Mucosa of stomach (tissue), 1 donor: ENCODE results near the gene CYB561.
"Not testable (repeated sequence)": the region's sequence is repeated elsewhere in the genome, so short reads cannot be mapped to it uniquely, and the experiment has no call there.

Experiments
- H3K27me3 ChIP-seq: one replicate; pipeline ENCODE4 v1.7.0; 2013; ENCODE audit warnings: mild to moderate bottlenecking, low read length; ENCODE audit not compliant: control insufficient read depth, insufficient read depth
- H3K36me3 ChIP-seq: one replicate; pipeline ENCODE4 v1.7.0; 2013; ENCODE audit warnings: low read length; ENCODE audit not compliant: control insufficient read depth, insufficient read depth
- H3K4me1 ChIP-seq: one replicate; pipeline ENCODE4 v1.7.0; 2013; ENCODE audit warnings: mild to moderate bottlenecking, low read length; ENCODE audit not compliant: control insufficient read depth, insufficient read depth
- H3K4me3 ChIP-seq: one replicate; pipeline ENCODE4 v1.7.0; 2013; ENCODE audit warnings: low read length
- H3K9ac ChIP-seq: one replicate; pipeline ENCODE4 v1.7.0; 2013; ENCODE audit warnings: mild to moderate bottlenecking, low read length, moderate library complexity
- H3K9me3 ChIP-seq: one replicate; pipeline ENCODE4 v1.7.0; 2013; ENCODE audit warnings: mild to moderate bottlenecking, low read length, moderate library complexity; ENCODE audit not compliant: control insufficient read depth
- donor health status: Pancreatic carcinoma.

The CYB561 gene

DNA sequence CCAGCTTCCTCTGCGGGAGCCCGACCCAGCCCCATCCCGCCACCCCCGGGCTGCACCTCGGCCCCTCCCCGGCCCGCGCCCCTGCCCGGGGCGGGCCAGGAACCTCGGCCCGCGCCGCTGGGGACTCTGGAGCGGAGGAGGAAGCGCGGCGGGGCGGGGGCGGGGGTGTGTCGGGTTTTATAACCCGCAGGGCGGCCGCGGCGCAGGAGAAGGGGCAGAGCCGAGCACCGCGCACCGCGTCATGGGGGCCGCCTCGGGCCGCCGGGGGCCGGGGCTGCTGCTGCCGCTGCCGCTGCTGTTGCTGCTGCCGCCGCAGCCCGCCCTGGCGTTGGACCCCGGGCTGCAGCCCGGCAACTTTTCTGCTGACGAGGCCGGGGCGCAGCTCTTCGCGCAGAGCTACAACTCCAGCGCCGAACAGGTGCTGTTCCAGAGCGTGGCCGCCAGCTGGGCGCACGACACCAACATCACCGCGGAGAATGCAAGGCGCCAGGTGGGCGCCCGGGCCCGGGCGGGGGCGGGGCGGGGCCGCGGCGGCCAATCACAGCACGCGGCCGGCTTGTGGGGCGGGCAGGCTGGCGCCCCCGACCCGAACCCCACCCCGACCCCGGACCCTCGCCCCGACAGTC is 30.9 kb upstream of the CYB561 start, which contains the start of gene ACE:
ACE (plus strand) TSS at position 208 of the 626 bp plus-strand sequence; CDS start at position 242, 34 bp downstream.
- Histone ChIP-seq H3K4me3 (no peak within 1 kb of the TSS), H3K9ac (peak within 1 kb of the TSS; percentile 40), H3K27me3 (peaks cover 14% of the 10 kb centered on the region), H3K36me3 (no peaks in the 10 kb centered on the region), H3K4me1 (peaks cover 27% of the 10 kb centered on the region), H3K9me3 (no peaks in the 10 kb centered on the region)

DNA sequence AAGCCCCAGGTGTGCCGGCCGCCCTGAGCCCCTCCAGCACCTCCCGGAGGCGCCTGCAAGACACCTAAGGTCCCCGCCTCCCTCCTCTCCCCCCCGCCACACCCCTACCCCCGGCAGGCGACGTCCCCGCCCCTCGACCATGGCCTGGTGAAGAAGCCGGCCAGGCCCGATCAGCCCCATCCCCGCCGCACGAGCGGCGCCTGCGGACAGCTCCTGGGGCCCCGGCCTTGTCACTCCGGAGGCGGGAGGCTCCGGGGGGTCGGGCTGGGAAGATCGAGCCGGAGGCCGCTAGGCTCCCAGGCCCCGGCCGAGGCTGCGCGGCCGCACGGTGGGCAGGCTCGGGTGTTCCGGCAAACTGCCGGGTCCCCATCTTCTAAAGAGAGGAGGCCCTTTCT is 30.4 kb upstream of the CYB561 start:
- peaks cover 14% of the 10 kb centered on the region for H3K27me3 ChIP-seq
- peak overlapping the region; percentile 12 for H3K9ac ChIP-seq

DNA sequence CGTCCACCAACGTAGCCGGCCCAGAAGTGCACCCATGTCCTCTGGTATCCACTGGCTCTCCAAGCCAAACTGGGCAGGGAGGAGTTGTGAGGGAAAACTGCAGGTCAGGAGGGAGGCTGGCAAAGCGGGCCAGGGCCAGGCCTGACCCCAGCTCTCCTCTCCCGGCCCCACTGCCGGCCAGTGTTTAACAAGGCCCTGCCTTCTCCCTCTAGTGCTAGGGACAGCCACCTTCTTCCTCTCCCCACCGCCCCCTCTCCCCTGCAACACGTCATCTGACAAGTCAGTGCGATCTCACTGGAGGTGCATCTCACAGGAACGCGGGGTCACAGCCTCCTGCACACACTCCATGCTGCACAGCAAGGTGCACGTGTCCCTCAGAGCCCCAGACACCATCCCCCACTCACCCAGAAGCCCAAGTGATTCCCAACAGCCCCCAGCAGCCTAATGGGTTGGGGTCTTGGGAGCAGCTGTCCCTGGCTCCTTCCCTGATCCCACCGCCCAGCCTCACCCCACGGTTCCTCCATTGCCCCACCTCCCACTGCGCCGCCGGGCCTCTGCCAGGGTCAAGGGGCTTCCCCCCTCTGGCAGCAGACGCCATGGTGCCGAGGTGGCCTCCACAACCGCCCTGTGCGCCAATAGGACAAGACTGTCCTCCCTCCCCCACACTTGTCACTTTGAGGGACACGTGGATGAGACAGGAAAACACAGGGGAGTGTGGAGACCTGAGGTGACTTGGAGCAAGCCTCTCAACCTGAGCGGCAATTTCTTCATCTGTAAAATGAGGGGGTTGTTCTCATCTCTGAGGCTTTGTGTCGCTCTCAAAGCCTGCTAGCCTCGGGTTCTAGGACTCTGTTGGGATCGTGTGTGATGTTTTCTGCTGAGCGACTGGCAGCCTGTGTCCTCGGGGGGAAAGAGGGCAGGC is 29.6 kb upstream of the CYB561 start:
- no peaks in the 10 kb centered on the region for H3K9me3 ChIP-seq
- no peak overlapping the region for H3K9ac ChIP-seq
- no peaks in the 10 kb centered on the region for H3K36me3 ChIP-seq
- peaks cover 27% of the 10 kb centered on the region for H3K4me1 ChIP-seq
- H3K4me3 ChIP-seq, result no peak overlapping the region
- peaks cover 14% of the 10 kb centered on the region for H3K27me3 ChIP-seq

More for the DNA sequence above, 30.4 kb upstream of the CYB561 start:
- no peaks in the 10 kb centered on the region for H3K36me3 ChIP-seq
- peaks cover 27% of the 10 kb centered on the region for H3K4me1 ChIP-seq
- no peaks in the 10 kb centered on the region for H3K9me3 ChIP-seq
- H3K4me3 ChIP-seq, result no peak overlapping the region

DNA sequence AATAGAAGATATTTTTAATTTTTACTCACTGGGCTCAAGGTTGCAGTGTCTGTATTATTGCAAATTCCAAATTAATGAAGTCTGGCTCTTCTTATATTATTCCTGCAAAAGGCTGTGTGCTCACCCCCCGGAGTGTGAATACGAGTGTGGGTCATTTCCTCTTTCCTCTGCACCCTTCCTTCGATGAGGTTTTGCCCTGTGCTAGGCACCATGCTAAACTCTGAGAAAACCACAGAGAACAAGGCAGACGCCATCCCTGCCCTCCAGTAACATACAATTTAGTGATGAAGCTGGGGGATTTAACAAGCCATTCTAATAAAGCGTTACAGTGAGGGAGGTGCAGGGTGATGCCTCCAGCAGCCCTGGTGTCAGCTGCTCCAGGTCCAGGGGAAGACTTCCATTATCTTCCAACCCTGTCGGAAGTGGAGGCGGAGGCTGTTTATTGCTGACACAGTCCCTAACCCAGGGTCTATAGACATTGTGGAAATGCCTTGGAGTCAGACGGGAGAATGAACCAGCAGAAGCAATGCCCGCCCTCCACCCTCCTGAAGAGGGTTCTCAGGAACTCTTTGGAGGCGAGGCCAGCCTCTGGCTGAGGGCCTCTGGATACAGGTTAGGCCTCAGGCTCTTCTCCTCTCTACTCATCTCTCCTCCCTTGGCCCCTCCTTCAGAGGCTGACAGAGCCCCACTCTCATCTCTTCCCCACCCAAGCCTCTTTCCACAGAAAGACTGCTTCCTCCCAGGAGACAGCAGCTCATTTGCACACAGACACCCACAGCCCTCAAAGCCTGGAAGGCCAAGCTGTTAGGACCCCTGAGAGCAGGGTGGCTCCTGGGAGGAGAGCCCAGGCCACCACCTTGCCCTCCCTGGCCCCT is 28.7 kb upstream of the CYB561 start:
- Histone ChIP-seq H3K36me3 (no peaks in the 10 kb centered on the region), H3K9me3 (no peaks in the 10 kb centered on the region), H3K4me1 (peaks cover 27% of the 10 kb centered on the region), H3K4me3 (no peak overlapping the region), H3K9ac (no peak overlapping the region), H3K27me3 (peaks cover 14% of the 10 kb centered on the region)

DNA sequence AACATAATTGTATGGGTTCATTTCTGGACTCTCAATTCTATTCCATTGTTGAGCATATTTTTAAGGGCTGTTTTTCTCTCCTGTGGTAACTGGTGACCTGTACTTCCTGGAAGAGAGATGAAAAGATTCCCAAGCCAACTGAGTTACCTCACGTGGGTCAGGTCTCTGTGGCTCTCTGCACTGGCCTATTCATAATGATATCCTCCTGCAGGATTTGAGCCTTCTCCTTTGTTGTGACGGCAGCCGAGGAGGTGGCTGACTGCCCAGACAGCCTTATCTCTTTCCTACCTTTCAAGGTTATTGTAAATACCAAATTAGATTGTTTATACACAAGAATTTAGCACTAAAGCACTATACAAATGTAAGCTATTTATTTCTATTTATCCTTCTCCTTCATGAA is 28.1 kb upstream of the CYB561 start:
- Histone ChIP-seq H3K4me3 (no peak overlapping the region), H3K27me3 (peaks cover 14% of the 10 kb centered on the region), H3K4me1 (peaks cover 24% of the 10 kb centered on the region), H3K36me3 (no peaks in the 10 kb centered on the region), H3K9me3 (no peaks in the 10 kb centered on the region), H3K9ac (no peak overlapping the region)

DNA sequence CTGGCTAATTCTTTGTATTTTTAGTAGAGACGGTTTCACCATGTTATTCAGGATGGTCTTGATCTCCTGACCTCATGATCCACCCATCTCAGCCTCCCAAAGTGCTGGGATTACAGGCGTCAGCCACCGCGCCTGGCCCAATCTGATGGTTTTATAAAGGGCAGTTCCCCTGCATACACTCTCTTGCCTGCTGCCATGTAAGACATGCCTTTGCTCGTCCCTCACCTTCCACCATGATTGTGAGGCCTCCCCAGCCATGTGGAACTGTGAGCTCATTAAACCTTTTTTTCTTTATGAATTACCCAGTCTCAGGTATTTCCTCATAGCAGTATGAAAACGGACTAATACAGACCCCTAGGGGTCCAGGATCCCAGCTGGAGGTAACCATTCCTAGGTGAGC is 22.0 kb upstream of the CYB561 start:
- not testable (repeated sequence) for H3K36me3 ChIP-seq

DNA sequence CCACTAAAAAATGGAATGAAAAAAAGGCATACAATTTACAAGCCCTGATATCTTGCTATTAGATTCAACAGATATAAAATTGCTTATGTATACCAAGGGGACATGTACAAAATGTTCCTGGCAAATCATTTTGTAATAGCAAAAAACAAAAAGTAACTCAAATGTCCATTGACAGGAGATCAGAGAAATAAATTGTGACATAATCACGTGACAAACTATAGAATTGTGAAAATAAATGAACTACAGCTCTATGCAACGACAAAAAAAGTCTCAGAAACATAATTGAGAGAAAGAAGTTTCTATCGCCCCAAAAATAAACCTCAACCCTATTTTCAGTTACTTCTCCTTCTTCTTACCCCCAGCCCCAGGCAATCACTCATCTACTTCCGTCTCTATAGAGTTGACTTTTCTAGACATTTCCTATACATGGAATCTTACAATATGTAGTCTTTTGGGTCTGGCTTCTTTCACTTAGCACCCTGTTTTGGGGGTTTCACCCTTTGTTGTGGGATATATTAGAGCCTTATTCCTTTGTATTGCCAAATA is 18.7 kb upstream of the CYB561 start:
- no peak overlapping the region for H3K4me3 ChIP-seq
- H3K4me1 ChIP-seq, result peaks cover 18% of the 10 kb centered on the region
- H3K27me3 ChIP-seq, result no peaks in the 10 kb centered on the region
- H3K36me3 ChIP-seq, result no peaks in the 10 kb centered on the region
- H3K9ac ChIP-seq, result peak overlapping the region; percentile 31
- H3K9me3 ChIP-seq, result no peaks in the 10 kb centered on the region

More for the DNA sequence above, 22.0 kb upstream of the CYB561 start:
- not testable (repeated sequence) for H3K4me3 ChIP-seq, H3K9ac ChIP-seq, H3K9me3 ChIP-seq, H3K27me3 ChIP-seq, H3K4me1 ChIP-seq

DNA sequence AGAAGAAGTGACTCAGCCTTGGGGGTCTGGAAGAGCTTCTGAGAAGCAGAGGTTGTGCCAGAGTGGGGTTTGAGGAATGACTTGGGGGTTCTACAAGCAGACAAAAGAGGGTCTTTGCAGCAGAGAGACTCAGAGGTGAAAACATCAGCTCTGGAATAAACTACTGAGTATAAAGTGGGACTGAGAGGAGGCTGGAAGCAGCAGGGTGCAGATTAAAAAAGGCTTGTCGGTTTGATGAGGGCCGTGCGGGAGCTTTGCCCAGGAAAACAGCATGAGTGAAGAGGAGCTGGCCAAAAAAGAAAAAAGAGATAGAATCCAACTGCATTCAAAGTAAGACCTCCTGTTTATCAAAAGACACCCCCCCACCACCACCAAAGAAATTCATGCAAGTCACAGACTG is 17.7 kb upstream of the CYB561 start:
- Histone ChIP-seq H3K9ac (no peak overlapping the region), H3K4me3 (no peak overlapping the region), H3K4me1 (peaks cover 19% of the 10 kb centered on the region), H3K36me3 (no peaks in the 10 kb centered on the region), H3K9me3 (no peaks in the 10 kb centered on the region), H3K27me3 (no peaks in the 10 kb centered on the region)

DNA sequence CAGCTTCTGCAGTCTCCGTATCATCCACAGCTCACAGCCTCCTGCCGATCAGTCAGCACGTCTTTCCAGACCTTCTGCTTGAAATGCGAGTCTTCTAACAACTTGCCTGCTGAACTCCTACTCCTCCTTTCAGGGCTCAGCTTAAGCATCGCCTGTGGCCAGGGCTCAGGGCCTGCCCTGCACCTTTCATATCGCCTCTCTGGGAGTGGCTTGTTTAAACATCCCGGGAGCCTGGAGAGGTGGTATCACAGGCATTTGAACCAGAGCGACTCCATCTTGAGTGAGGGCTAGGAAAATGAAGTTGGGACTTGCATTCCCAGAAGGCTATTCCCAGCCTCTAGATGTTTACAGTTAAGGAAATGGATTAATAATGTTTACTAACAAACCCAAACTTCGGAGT is 13.9 kb upstream of the CYB561 start:
- Histone ChIP-seq H3K4me3 (no peak overlapping the region), H3K9me3 (no peaks in the 10 kb centered on the region), H3K9ac (no peak overlapping the region), H3K27me3 (no peaks in the 10 kb centered on the region), H3K4me1 (peaks cover 19% of the 10 kb centered on the region), H3K36me3 (no peaks in the 10 kb centered on the region)

DNA sequence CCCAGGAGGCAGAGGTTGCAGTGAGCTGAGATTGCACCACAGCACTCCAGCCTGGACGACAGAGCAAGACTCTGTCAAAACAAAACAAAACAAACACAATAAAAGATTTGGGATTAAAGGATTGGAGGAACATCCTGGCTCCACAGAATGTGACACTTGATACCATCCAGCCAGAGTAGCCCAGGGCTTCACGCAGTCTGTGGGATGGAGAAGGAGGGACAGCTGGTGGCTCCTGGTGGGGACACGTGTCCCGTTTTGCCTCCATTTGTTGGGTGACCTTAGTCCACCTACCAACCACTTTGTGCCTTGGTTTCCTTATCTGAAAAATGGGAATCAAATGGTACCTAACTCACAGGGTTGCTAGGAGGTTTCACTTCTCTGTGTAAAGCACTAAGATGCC is 12.4 kb upstream of the CYB561 start:
- Histone ChIP-seq H3K9me3 (no peaks in the 10 kb centered on the region), H3K4me1 (peaks cover 19% of the 10 kb centered on the region)

DNA sequence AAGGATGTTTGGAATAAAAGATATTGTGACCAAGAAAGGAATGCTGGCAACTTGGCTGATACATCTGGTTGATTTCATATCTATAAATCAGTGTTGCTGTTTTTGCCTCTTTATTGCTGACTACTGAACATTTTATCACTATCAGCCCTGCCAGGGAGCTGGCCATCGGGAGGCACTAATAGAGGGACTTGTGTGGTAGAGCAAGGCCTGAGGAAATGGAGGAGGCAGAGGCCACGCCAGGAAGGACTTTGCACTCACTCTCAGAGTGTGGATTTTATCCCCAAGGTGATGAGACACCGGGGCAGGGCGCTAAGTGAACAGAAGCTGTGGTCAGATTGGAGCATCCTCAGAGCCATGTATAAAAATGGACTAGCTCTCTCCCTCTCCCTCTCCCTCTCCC is 9.3 kb upstream of the CYB561 start:
- no peaks in the 10 kb centered on the region for H3K36me3 ChIP-seq
- no peak overlapping the region for H3K9ac ChIP-seq
- H3K27me3 ChIP-seq, result no peaks in the 10 kb centered on the region
- no peaks in the 10 kb centered on the region for H3K9me3 ChIP-seq
- peaks cover 8% of the 10 kb centered on the region for H3K4me1 ChIP-seq
- no peak overlapping the region for H3K4me3 ChIP-seq

More for the DNA sequence above, 12.4 kb upstream of the CYB561 start:
- Histone ChIP-seq H3K36me3 (no peaks in the 10 kb centered on the region), H3K9ac (no peak overlapping the region), H3K4me3 (no peak overlapping the region), H3K27me3 (no peaks in the 10 kb centered on the region)
